Liver (tissue), 9 donors: ENCODE measurements around the gene FGF12. TPM values are rescaled to one million over a fixed set of nuclear protein-coding genes. Genes with fewer than 3 reads are reported as not detected.

ENCODE experiments used
- DNase-seq: peaks from one replicate; pipeline ENCODE4 v3.0.0-alpha.2; 2017; ENCODE audit warnings: low spot score
- H3K27ac ChIP-seq, 2 donors: one replicate each; pipeline ENCODE4 v1.7.0; 2013; ENCODE audit warnings: inconsistent platforms in 2 of 2, low read length in 2 of 2, control low read depth in 1 of 2, low read depth in 1 of 2, mild to moderate bottlenecking in 1 of 2
- H3K27me3 ChIP-seq, 4 donors: one replicate each; pipeline versions ENCODE4 v1.6.1 to v1.7.0; 2013; ENCODE audit warnings: low read length in 3 of 4, inconsistent platforms in 1 of 4, mild to moderate bottlenecking in 1 of 4, moderate library complexity in 1 of 4; ENCODE audit not compliant: control insufficient read depth in 4 of 4, insufficient read depth in 4 of 4
- H3K36me3 ChIP-seq, 4 donors: one replicate each; pipeline versions ENCODE4 v1.6.1 to v1.7.0; 2013; ENCODE audit warnings: low read length in 3 of 4, mild to moderate bottlenecking in 3 of 4, low read depth in 1 of 4, moderate library complexity in 1 of 4; ENCODE audit not compliant: control insufficient read depth in 4 of 4, insufficient read depth in 3 of 4
- H3K4me1 ChIP-seq, 4 donors: one replicate each; pipeline versions ENCODE4 v1.6.1 to v1.7.0; 2013; ENCODE audit warnings: low read length in 3 of 4, mild to moderate bottlenecking in 3 of 4, moderate library complexity in 1 of 4; ENCODE audit not compliant: control insufficient read depth in 4 of 4, insufficient read depth in 4 of 4
- H3K4me3 ChIP-seq, 3 donors: one replicate each; pipeline versions ENCODE4 v1.6.1 to v1.7.0; 2013; ENCODE audit warnings: low read length in 3 of 3, control low read depth in 1 of 3, low read depth in 1 of 3, mild to moderate bottlenecking in 1 of 3
- H3K9ac ChIP-seq, 2 donors: one replicate each; pipeline ENCODE4 v1.7.0; 2013; ENCODE audit warnings: low read length in 2 of 2, mild to moderate bottlenecking in 2 of 2, moderate library complexity in 2 of 2, control low read depth in 1 of 2, low read depth in 1 of 2
- H3K9me3 ChIP-seq, 4 donors: one replicate each; pipeline versions ENCODE4 v1.6.1 to v1.7.0; 2013; ENCODE audit warnings: low read length in 3 of 4; ENCODE audit not compliant: control insufficient read depth in 4 of 4
- CTCF ChIP-seq: fragments of 150-350 bp; IDR thresholded peaks from 2 replicates; pipeline ENCODE4 v1.5.1; 2017; ENCODE audit warnings: improper control_type of control experiment, low read depth, low read length; ENCODE audit not compliant: missing input control
- EGR1 ChIP-seq, 2 donors: IDR thresholded peaks; 2 replicates each; pipeline ENCODE4 v1.6.1; 2016 to 2018; ENCODE audit warnings: antibody characterized with exemption in 2 of 2, low read depth in 2 of 2
- FOXA1 ChIP-seq: IDR thresholded peaks from 2 replicates; pipeline ENCODE4 v1.6.1; 2016; ENCODE audit warnings: antibody characterized with exemption
- FOXA2 ChIP-seq: IDR thresholded peaks from 2 replicates; pipeline ENCODE4 v1.6.1; 2016; ENCODE audit warnings: antibody characterized with exemption
- GABPA ChIP-seq, 2 donors: IDR thresholded peaks in 1 of 2; conservative IDR thresholded peaks in 1 of 2; 2 replicates each; pipeline ENCODE4 v1.6.1; 2016; ENCODE audit warnings: antibody characterized with exemption in 2 of 2, mild to moderate bottlenecking in 1 of 2, moderate library complexity in 1 of 2
- HNF4A ChIP-seq, 2 donors: conservative IDR thresholded peaks; 2 replicates each; pipeline ENCODE4 v1.6.1; 2016; ENCODE audit warnings: antibody characterized with exemption in 2 of 2, mild to moderate bottlenecking in 2 of 2
- HNF4G ChIP-seq: IDR thresholded peaks from 2 replicates; pipeline ENCODE4 v1.6.1; 2016; ENCODE audit warnings: antibody characterized with exemption
- JUND ChIP-seq, 2 donors: IDR thresholded peaks; 2 replicates each; pipeline ENCODE4 v1.6.1; 2016; ENCODE audit warnings: antibody characterized with exemption in 2 of 2
- MAX ChIP-seq: IDR thresholded peaks from 2 replicates; pipeline ENCODE4 v1.6.1; 2016; ENCODE audit warnings: antibody characterized with exemption
- NR2F2 ChIP-seq: IDR thresholded peaks from 2 replicates; pipeline ENCODE4 v1.6.1; 2016; ENCODE audit warnings: antibody characterized with exemption
- RAD21 ChIP-seq, 2 donors: IDR thresholded peaks; 2 replicates each; pipeline ENCODE4 v1.6.1; 2016; ENCODE audit warnings: antibody characterized with exemption in 2 of 2, mild to moderate bottlenecking in 2 of 2
- REST ChIP-seq: IDR thresholded peaks from 2 replicates; pipeline ENCODE4 v1.6.1; 2016; ENCODE audit warnings: antibody characterized with exemption, mild to moderate bottlenecking
- RXRA ChIP-seq, 2 donors: IDR thresholded peaks; 2 replicates each; pipeline ENCODE4 v1.6.1; 2017 to 2018; ENCODE audit warnings: antibody characterized with exemption in 2 of 2, mild to moderate bottlenecking in 1 of 2
- SP1 ChIP-seq: IDR thresholded peaks from 2 replicates; pipeline ENCODE4 v1.6.1; 2018; ENCODE audit warnings: antibody characterized with exemption, mild to moderate bottlenecking
- TAF1 ChIP-seq: conservative IDR thresholded peaks from 2 replicates; pipeline ENCODE4 v1.6.1; 2016; ENCODE audit warnings: antibody characterized with exemption, mild to moderate bottlenecking
- YY1 ChIP-seq: IDR thresholded peaks from 2 replicates; pipeline ENCODE4 v1.6.1; 2016; ENCODE audit warnings: antibody characterized with exemption, mild to moderate bottlenecking
- ZBTB33 ChIP-seq: IDR thresholded peaks from 2 replicates; pipeline ENCODE4 v1.6.1; 2016; ENCODE audit warnings: antibody characterized with exemption
- WGBS: extraction: QIAGEN DNeasy Blood & Tissue Kit; methylation state at CpG from one replicate; pipeline ENCODE4 v1.1.7; 2013; 5-methylcytosine and 5-hydroxymethylcytosine counted together
- polyA plus RNA-seq, 2 donors: library from polyadenylated mRNA; stranded (reverse) in 1 of 2; unstranded in 1 of 2; fragments of 200-250 nt in 1 of 2; fragments of >200 nt in 1 of 2; fragmentation: Nextera tagmentation in 1 of 2; extraction: Ambion mirVana in 1 of 2; gene quantifications; one replicate each; pipeline versions ENCODE4 v1.2.1 to v1.2.3, GENCODE V29; 2013 to 2015
- total RNA-seq, 2 donors: library from RNA; depleted of rRNA; stranded (reverse); fragments of >200 nt; gene quantifications; one replicate each; pipeline ENCODE4 v1.2.3, GENCODE V29; 2014
- TF ChIP-seq, protein P1 (sequence below): IDR thresholded peaks from 2 replicates; pipeline ENCODE4 v1.6.1; 2016; ENCODE audit warnings: antibody characterized with exemption
- donor health status: healthy.
- donor health status: healthy.
- donor health status: healthy.
- donor health status: healthy.
- donor health status: healthy.

Gene FGF12
- total and polyA plus RNA-seq, 4 donors, result 0.11 to 0.59 (median 0.19) TPM

GRCh38 chr3:192434186-192434585 lies 293.2 kb downstream of the FGF12 start:
- no peak overlapping the region for H3K9ac ChIP-seq
- H3K36me3 ChIP-seq, result no peaks in the 10 kb centered on the region
- DNase-seq, result no peak
- H3K27me3 ChIP-seq, result no peaks in the 10 kb centered on the region
- no peak for TF ChIP-seq REST
- no peak for TF ChIP-seq HNF4A (conservative IDR thresholded peaks at IDR 0.05)
- TF ChIP-seq YY1, result no peak
- WGBS, result 59% methylated on average over 2 of the region's 2 CpGs
- peaks cover 0 to 11% (median 4%) of the 10 kb centered on the region in 4 donors for H3K4me1 ChIP-seq
- H3K4me3 ChIP-seq, result peak overlapping the region in 1 of 3 donors; percentile 24
- H3K9me3 ChIP-seq, result no peaks in the 10 kb centered on the region
- peak overlapping the region in 1 of 2 donors; percentile 22 for H3K27ac ChIP-seq

DNA sequence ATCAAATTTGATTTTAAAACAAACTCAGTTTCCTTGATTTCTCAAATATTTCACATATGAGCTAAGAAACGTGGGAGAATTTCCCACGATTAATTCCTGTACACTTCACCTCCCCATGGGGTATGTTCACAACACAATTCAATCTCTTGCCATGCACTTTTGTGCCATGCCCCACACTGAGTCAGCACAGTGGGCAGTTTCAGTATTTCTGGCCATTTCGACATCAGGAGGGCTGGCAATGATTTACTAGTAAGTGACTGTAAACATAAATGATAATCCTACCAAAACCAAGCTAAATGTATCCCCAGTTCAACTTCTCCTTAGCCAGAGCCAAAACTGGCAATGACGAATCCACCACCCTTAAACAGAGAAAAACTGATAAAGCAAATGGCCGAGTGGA lies 293.6 kb downstream of the FGF12 start:
- Histone ChIP-seq H3K36me3 (no peaks in the 10 kb centered on the region), H3K27ac (peak overlapping the region; percentile 22 to 32), H3K9ac (no peak overlapping the region), H3K9me3 (no peaks in the 10 kb centered on the region), H3K4me3 (peak overlapping the region in 1 of 3 donors; percentile 24), H3K27me3 (no peaks in the 10 kb centered on the region), H3K4me1 (peaks cover 0 to 11% (median 4%) of the 10 kb centered on the region in 4 donors)
- DNase-seq, result no peak
- WGBS, result 24% methylated on average over 5 of the region's 5 CpGs
- TF ChIP-seq FOXA2 (no peak), REST (no peak), ZBTB33 (no peak), RXRA (IDR thresholded peaks at IDR 0.05) (peak in 1 of 2 donors; percentile 47), EGR1 (IDR thresholded peaks at IDR 0.05; ENCODE audit: low read depth in 2 of 2) (no peak), CTCF (peak; percentile 29), SP1 (no peak), TAF1 (no peak), GABPA (IDR thresholded peaks at IDR 0.05 in 1 of 2, conservative IDR thresholded peaks at IDR 0.05 in 1 of 2) (no peak), FOXA1 (no peak), YY1 (no peak), NR2F2 (no peak), JUND (IDR thresholded peaks at IDR 0.05) (peak in 1 of 2 donors; percentile 31), MAX (no peak), HNF4A (conservative IDR thresholded peaks at IDR 0.05) (peak in 1 of 2 donors; percentile 27), RAD21 (IDR thresholded peaks at IDR 0.05) (peak; percentile 3 to 10), HNF4G (no peak)
- TF ChIP-seq, protein P1, sequence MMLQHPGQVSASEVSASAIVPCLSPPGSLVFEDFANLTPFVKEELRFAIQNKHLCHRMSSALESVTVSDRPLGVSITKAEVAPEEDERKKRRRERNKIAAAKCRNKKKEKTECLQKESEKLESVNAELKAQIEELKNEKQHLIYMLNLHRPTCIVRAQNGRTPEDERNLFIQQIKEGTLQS, result peak; percentile 22
